HEK293 (cell line): Measurements from ENCODE around the gene BCAP31.

Experiments
- CTCF ChIA-PET: fragments of 350-600 bp; formaldehyde crosslinking; extraction: SDS; loops from one replicate; lab custom pipeline; 2021; ENCODE audit warnings: antibody characterized with exemption; lab: Yijun Ruan, JAX
- POLR2A ChIA-PET: fragments of 300-600 bp; formaldehyde crosslinking; extraction: SDS; loops from one replicate; lab custom pipeline; 2020; ENCODE audit warnings: antibody characterized with exemption, inconsistent platforms; lab: Yijun Ruan, JAX
- H3K27ac ChIP-seq: fragments of 200-500 bp; sonication (Bioruptor generic); 2 replicates; pipeline ENCODE4 v1.5.1; 2014; ENCODE audit warnings: low read depth, low read length, control low read depth, inconsistent platforms; ENCODE audit errors: extremely low read depth
- H3K36me3 ChIP-seq, 2 experiments: fragments of 200-500 bp in 1 of 2; sonication (Bioruptor generic) in 1 of 2; 1 replicate in 1 of 2; 2 replicates in 1 of 2; pipeline ENCODE4 v1.5.1; 2014 to 2017; ENCODE audit warnings: inconsistent platforms in 2 of 2, low read length in 2 of 2; ENCODE audit not compliant: control insufficient read depth in 2 of 2, insufficient read depth in 1 of 2
- H3K4me1 ChIP-seq: fragments of 200-500 bp; sonication (Bioruptor generic); 2 replicates; pipeline ENCODE4 v1.5.1; 2014; ENCODE audit warnings: mild to moderate bottlenecking, low read length, inconsistent platforms; ENCODE audit not compliant: control insufficient read depth, insufficient read depth
- H3K4me3 ChIP-seq: 2 replicates; pipeline ENCODE4 v1.5.1; 2011; ENCODE audit warnings: low read depth, mild to moderate bottlenecking, control low read depth, low read length, moderate library complexity
- H3K9me3 ChIP-seq: fragments of 200-500 bp; sonication (Bioruptor generic); 2 replicates; pipeline ENCODE4 v1.5.1; 2014; ENCODE audit warnings: low read depth, low read length, inconsistent platforms; ENCODE audit not compliant: control insufficient read depth, insufficient read depth
- EGR2 ChIP-seq: fragments of 450-650 bp; formaldehyde crosslinking; IDR thresholded peaks from 2 replicates; pipeline ENCODE4 v1.5.1; 2016; ENCODE audit warnings: low read depth, missing biosample characterization, missing genetic modification characterization
- GFI1B ChIP-seq: fragments of 450-650 bp; formaldehyde crosslinking; IDR thresholded peaks from 2 replicates; pipeline ENCODE4 v1.5.1; 2016; ENCODE audit warnings: missing biosample characterization, missing genetic modification characterization
- GLIS2 ChIP-seq: fragments of 450-650 bp; formaldehyde crosslinking; IDR thresholded peaks from 2 replicates; pipeline ENCODE4 v1.5.1; 2016; ENCODE audit warnings: missing biosample characterization, missing genetic modification characterization
- IKZF3 ChIP-seq: fragments of 450-650 bp; IDR thresholded peaks from 2 replicates; pipeline ENCODE4 v1.5.0; 2018; ENCODE audit warnings: missing biosample characterization, mild to moderate bottlenecking, missing genetic modification characterization, moderate library complexity
- KLF1 ChIP-seq: fragments of 450-650 bp; formaldehyde crosslinking; IDR thresholded peaks from 2 replicates; pipeline ENCODE4 v1.5.1; 2016; ENCODE audit warnings: missing biosample characterization, missing genetic modification characterization
- KLF10 ChIP-seq: fragments of 450-650 bp; IDR thresholded peaks from 2 replicates; pipeline ENCODE4 v1.5.1; 2018; ENCODE audit warnings: missing biosample characterization, mild to moderate bottlenecking, missing genetic modification characterization
- KLF8 ChIP-seq: fragments of 450-650 bp; formaldehyde crosslinking; IDR thresholded peaks from 2 replicates; pipeline ENCODE4 v1.5.1; 2016; ENCODE audit warnings: missing biosample characterization, missing genetic modification characterization
- KLF9 ChIP-seq: fragments of 450-650 bp; formaldehyde crosslinking; IDR thresholded peaks from 2 replicates; pipeline ENCODE4 v1.5.1; 2016; ENCODE audit warnings: missing biosample characterization, missing genetic modification characterization, low read depth
- SP2 ChIP-seq: fragments of 450-650 bp; formaldehyde crosslinking; IDR thresholded peaks from 2 replicates; pipeline ENCODE4 v1.5.1; 2016; ENCODE audit warnings: missing biosample characterization, missing genetic modification characterization
- ZBTB10 ChIP-seq: fragments of 450-650 bp; formaldehyde crosslinking; IDR thresholded peaks from 2 replicates; pipeline ENCODE4 v1.5.1; 2016; ENCODE audit warnings: missing biosample characterization, missing genetic modification characterization
- ZBTB26 ChIP-seq: fragments of 450-650 bp; formaldehyde crosslinking; optimal IDR thresholded peaks from 2 replicates; pipeline ENCODE3; 2016; ENCODE audit warnings: missing biosample characterization, mild to moderate bottlenecking, missing genetic modification characterization
- ZFHX2 ChIP-seq: fragments of 450-650 bp; formaldehyde crosslinking; conservative IDR thresholded peaks from 2 replicates; pipeline ENCODE4 v1.5.1; 2016; ENCODE audit warnings: missing biosample characterization, missing genetic modification characterization
- ZNF214 ChIP-seq: fragments of 450-650 bp; formaldehyde crosslinking; IDR thresholded peaks from 2 replicates; pipeline ENCODE4 v1.5.1; 2017; ENCODE audit warnings: missing biosample characterization, mild to moderate bottlenecking, missing genetic modification characterization, borderline replicate concordance
- ZNF335 ChIP-seq: fragments of 450-650 bp; formaldehyde crosslinking; conservative IDR thresholded peaks from 2 replicates; pipeline ENCODE4 v1.5.1; 2016; ENCODE audit warnings: missing biosample characterization, missing genetic modification characterization
- ZNF350 ChIP-seq: fragments of 450-650 bp; formaldehyde crosslinking; IDR thresholded peaks from 2 replicates; pipeline ENCODE4 v1.5.0; 2017; ENCODE audit warnings: missing biosample characterization, mild to moderate bottlenecking, missing genetic modification characterization
- ZNF362 ChIP-seq: fragments of 450-650 bp; formaldehyde crosslinking; IDR thresholded peaks from 2 replicates; pipeline ENCODE4 v1.5.1; 2016; ENCODE audit warnings: missing biosample characterization, missing genetic modification characterization
- ZNF416 ChIP-seq: fragments of 450-650 bp; formaldehyde crosslinking; IDR thresholded peaks from 2 replicates; pipeline ENCODE4 v1.5.1; 2016; ENCODE audit warnings: missing biosample characterization, missing genetic modification characterization
- ZNF514 ChIP-seq: fragments of 450-650 bp; formaldehyde crosslinking; IDR thresholded peaks from 2 replicates; pipeline ENCODE4 v1.5.1; 2016; ENCODE audit warnings: missing biosample characterization, missing genetic modification characterization
- ZNF585B ChIP-seq: fragments of 450-650 bp; formaldehyde crosslinking; IDR thresholded peaks from 2 replicates; pipeline ENCODE4 v1.5.1; 2016; ENCODE audit warnings: missing biosample characterization, missing genetic modification characterization
- ZNF670 ChIP-seq: fragments of 450-650 bp; formaldehyde crosslinking; IDR thresholded peaks from 2 replicates; pipeline ENCODE4 v1.5.1; 2016; ENCODE audit warnings: missing biosample characterization, missing genetic modification characterization, low read depth
- ZNF747 ChIP-seq: fragments of 450-650 bp; formaldehyde crosslinking; IDR thresholded peaks from 2 replicates; pipeline ENCODE4 v1.5.1; 2016; ENCODE audit warnings: missing biosample characterization, missing genetic modification characterization
- ZNF76 ChIP-seq: fragments of 450-650 bp; formaldehyde crosslinking; IDR thresholded peaks from 2 replicates; pipeline ENCODE4; 2016; ENCODE audit warnings: low read depth, missing biosample characterization, missing genetic modification characterization, borderline replicate concordance
- TF ChIP-seq, protein P1 (sequence below): fragments of 450-650 bp; IDR thresholded peaks from 2 replicates; pipeline ENCODE4 v1.5.1; 2018; ENCODE audit warnings: missing biosample characterization, missing genetic modification characterization
- TF ChIP-seq, protein P2 (sequence below): fragments of 450-650 bp; formaldehyde crosslinking; IDR thresholded peaks from 2 replicates; pipeline ENCODE4 v1.5.1; 2016; ENCODE audit warnings: missing biosample characterization, missing genetic modification characterization, borderline replicate concordance

The BCAP31 gene

DNA sequence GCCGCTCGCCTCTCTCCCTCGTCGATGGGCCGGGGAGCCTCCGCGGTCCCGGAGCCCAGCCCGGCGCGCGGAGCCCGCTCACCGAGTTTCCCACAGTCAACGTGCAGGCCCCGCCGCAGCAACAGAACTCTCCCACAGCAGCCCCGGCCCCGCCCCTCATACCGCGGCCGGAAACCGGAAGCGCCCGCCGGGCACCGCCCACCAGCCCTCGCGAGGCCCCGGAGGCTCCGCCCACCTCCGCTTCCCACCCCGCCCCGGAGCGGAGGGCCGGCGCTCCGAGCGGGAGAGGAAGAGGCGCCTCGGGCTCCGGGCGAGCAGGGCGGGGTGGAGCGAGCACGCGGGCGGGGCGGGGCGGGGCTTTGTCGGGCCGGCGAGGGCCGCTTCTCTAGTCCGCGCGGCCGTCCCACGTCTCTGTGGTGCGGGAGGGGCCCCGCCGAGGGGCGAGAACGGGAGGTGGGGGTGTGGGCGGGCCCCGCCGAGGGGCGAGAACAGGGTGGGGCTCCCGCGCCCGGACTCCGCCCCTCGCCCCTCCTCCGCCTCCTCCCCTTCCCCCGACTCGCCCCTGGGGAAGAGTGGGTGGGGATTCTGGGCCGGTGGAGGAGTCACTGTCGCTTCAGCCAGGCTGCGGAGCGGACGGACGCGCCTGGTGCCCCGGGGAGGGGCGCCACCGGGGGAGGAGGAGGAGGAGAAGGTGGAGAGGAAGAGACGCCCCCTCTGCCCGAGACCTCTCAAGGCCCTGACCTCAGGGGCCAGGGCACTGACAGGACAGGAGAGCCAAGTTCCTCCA, at the start of gene BCAP31, which contains the start of gene ABCD1:
Gene BCAP31 (minus strand): TSS at position 136 of the 787 bp plus-strand sequence. CDS start 1,143 bp downstream, outside the sequence.
Gene ABCD1 (plus strand): TSS at position 605 of the 787 bp plus-strand sequence. CDS start 411 bp downstream, outside the sequence.
- CTCF ChIA-PET: interaction anchor here (0.6 kb wide), 1 partner anchor 242 kb away, joined by 5 read pairs; no protein-coding TSS in a partner anchor
- peak within 1 kb of the TSS; percentile 89 for H3K27ac ChIP-seq
- peak within 1 kb of the TSS; percentile 58 for H3K4me3 ChIP-seq
- no peaks in the 10 kb centered on the region for H3K9me3 ChIP-seq
- POLR2A ChIA-PET: interaction anchor here (0.6 kb wide), 2 partner anchors 117 to 283 kb away, joined by 4 to 5 read pairs; no protein-coding TSS in a partner anchor
- peaks cover 3% of the 10 kb centered on the region for H3K4me1 ChIP-seq
- peaks cover 0 to 38% of the 10 kb centered on the region in 2 experiments; a peak in 2 of 3 replicates for H3K36me3 ChIP-seq
- TF ChIP-seq IKZF3 (tag by site-specific recombination): peak; percentile 50
- TF ChIP-seq, protein P1, sequence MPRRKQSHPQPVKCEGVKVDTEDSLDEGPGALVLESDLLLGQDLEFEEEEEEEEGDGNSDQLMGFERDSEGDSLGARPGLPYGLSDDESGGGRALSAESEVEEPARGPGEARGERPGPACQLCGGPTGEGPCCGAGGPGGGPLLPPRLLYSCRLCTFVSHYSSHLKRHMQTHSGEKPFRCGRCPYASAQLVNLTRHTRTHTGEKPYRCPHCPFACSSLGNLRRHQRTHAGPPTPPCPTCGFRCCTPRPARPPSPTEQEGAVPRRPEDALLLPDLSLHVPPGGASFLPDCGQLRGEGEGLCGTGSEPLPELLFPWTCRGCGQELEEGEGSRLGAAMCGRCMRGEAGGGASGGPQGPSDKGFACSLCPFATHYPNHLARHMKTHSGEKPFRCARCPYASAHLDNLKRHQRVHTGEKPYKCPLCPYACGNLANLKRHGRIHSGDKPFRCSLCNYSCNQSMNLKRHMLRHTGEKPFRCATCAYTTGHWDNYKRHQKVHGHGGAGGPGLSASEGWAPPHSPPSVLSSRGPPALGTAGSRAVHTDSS (tag by site-specific recombination): peak; percentile 52
- no peak for TF ChIP-seq ZNF585B
- TF ChIP-seq ZNF350 (tag by site-specific recombination): no peak
- peak; percentile 51 for TF ChIP-seq SP2 (tag by site-specific recombination)
- peak; percentile 62 for TF ChIP-seq GLIS2 (tag by site-specific recombination)
- no peak for TF ChIP-seq ZNF416
- TF ChIP-seq, protein P2, sequence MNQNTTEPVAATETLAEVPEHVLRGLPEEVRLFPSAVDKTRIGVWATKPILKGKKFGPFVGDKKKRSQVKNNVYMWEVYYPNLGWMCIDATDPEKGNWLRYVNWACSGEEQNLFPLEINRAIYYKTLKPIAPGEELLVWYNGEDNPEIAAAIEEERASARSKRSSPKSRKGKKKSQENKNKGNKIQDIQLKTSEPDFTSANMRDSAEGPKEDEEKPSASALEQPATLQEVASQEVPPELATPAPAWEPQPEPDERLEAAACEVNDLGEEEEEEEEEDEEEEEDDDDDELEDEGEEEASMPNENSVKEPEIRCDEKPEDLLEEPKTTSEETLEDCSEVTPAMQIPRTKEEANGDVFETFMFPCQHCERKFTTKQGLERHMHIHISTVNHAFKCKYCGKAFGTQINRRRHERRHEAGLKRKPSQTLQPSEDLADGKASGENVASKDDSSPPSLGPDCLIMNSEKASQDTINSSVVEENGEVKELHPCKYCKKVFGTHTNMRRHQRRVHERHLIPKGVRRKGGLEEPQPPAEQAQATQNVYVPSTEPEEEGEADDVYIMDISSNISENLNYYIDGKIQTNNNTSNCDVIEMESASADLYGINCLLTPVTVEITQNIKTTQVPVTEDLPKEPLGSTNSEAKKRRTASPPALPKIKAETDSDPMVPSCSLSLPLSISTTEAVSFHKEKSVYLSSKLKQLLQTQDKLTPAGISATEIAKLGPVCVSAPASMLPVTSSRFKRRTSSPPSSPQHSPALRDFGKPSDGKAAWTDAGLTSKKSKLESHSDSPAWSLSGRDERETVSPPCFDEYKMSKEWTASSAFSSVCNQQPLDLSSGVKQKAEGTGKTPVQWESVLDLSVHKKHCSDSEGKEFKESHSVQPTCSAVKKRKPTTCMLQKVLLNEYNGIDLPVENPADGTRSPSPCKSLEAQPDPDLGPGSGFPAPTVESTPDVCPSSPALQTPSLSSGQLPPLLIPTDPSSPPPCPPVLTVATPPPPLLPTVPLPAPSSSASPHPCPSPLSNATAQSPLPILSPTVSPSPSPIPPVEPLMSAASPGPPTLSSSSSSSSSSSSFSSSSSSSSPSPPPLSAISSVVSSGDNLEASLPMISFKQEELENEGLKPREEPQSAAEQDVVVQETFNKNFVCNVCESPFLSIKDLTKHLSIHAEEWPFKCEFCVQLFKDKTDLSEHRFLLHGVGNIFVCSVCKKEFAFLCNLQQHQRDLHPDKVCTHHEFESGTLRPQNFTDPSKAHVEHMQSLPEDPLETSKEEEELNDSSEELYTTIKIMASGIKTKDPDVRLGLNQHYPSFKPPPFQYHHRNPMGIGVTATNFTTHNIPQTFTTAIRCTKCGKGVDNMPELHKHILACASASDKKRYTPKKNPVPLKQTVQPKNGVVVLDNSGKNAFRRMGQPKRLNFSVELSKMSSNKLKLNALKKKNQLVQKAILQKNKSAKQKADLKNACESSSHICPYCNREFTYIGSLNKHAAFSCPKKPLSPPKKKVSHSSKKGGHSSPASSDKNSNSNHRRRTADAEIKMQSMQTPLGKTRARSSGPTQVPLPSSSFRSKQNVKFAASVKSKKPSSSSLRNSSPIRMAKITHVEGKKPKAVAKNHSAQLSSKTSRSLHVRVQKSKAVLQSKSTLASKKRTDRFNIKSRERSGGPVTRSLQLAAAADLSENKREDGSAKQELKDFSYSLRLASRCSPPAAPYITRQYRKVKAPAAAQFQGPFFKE (tag by site-specific recombination): no peak
- peak; percentile 45; the same call in 1 of the 2 replicates for TF ChIP-seq KLF9 (tag by site-specific recombination)
- TF ChIP-seq ZNF670 (tag by site-specific recombination): no peak
- TF ChIP-seq ZNF76 (tag by site-specific recombination): peak; percentile 89
- TF ChIP-seq ZBTB10: 0 out of 2 replicates have a peak, but pooled peaks have one; percentile 33
- TF ChIP-seq ZBTB26 (tag by site-specific recombination): peak; percentile 52
- no peak for TF ChIP-seq GFI1B
- peak; percentile 58 for TF ChIP-seq ZNF335
- TF ChIP-seq EGR2: peak; percentile 83; the same call in 1 of the 2 replicates
- peak; percentile 65 for TF ChIP-seq KLF8 (tag by site-specific recombination)
- TF ChIP-seq ZNF747: no peak
- peak; percentile 88 for TF ChIP-seq KLF1 (tag by site-specific recombination)
- TF ChIP-seq ZNF214 (tag by site-specific recombination): no peak
- TF ChIP-seq ZNF514 (tag by site-specific recombination): no peak
- peak; percentile 89 for TF ChIP-seq ZFHX2 (tag by site-specific recombination)
- no peak for TF ChIP-seq ZNF362
- peak; percentile 39 for TF ChIP-seq KLF10
